ENCODE measurements around the gene PDE9A.

PDE9A gene

DNA sequence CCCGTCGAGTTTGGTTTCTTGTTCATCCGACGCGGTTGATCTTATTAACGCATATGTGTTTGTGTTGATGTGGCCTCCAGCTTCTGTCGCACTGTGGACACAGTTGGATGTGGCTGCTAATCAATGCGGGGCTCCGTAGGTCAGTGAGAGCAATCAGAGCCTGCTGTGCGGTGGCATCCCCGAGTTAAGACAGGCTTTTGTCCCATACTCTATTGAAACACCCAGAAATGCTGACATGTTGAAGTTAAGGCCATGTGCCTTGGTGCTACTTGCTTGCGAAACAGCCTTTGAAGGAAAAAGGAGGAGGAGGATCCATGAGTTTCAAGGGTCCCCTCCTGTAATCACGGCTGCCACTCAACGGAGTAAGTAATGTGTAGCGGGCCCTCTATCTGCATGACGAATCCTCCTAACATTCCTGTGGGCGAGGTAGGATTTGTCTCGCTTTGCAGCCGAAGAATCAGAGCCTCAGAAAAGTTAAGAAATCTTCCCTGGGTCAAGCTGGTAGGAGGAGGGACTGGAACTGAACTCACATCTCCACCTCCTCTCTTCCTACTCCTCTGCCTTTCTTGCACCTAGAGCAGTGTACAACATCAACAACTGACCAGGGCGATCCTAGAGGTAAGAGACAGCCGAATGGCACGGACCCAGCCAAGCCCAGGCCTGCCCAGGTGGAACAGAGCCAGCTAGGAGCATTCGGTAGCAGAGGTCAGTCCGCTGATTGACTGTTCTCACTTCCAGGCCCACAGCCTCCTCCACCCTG lies 19.5 kb downstream of the PDE9A start:
- no peak overlapping the region for H3K4me3 ChIP-seq (ENCODE audit: low read depth, low read length)
- TF ChIP-seq, protein P1, sequence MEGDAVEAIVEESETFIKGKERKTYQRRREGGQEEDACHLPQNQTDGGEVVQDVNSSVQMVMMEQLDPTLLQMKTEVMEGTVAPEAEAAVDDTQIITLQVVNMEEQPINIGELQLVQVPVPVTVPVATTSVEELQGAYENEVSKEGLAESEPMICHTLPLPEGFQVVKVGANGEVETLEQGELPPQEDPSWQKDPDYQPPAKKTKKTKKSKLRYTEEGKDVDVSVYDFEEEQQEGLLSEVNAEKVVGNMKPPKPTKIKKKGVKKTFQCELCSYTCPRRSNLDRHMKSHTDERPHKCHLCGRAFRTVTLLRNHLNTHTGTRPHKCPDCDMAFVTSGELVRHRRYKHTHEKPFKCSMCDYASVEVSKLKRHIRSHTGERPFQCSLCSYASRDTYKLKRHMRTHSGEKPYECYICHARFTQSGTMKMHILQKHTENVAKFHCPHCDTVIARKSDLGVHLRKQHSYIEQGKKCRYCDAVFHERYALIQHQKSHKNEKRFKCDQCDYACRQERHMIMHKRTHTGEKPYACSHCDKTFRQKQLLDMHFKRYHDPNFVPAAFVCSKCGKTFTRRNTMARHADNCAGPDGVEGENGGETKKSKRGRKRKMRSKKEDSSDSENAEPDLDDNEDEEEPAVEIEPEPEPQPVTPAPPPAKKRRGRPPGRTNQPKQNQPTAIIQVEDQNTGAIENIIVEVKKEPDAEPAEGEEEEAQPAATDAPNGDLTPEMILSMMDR (IDR thresholded peaks at IDR 0.05; ENCODE audit: low read depth, low read length, missing control alignments): no peak
- DNase-seq (ENCODE audit: low read depth): no peak

DNA sequence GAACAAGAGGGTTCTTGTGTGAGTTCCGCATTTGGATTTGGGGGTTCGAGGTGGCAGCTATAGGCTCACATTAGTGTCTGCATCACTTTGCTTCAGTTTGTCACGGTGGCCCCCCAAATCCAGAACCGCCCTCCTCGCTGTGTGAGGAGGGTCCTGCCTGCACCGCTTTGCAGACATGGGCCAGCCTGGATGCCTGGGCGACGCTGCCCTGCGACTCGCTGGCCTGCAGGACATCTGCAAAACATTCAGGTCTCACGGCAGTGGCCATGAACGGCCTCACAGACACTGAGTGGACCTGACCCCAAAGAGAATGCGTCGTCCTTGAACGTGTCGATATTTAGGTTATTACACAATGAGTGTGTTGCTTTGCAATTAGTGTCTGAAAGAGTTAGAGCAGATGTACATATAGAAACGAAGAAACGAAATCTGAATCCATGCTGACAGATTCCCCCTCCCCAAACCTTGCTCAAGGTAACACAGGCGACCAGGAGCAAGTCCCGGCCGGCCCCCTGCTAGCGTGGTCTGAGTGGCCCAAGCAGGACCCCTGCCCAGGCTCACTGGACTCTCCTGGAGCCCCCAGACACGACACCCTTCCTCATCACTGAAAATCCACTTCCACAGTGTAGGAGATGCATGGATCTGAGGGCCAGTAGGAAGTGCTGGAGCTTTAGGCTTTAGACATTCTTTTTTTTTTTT lies 20.4 kb downstream of the PDE9A start:
- DNase-seq (ENCODE audit: low read depth): no peak
- TF ChIP-seq, protein P1 (IDR thresholded peaks at IDR 0.05; ENCODE audit: low read depth, low read length, missing control alignments): no peak
- no peak overlapping the region for H3K4me3 ChIP-seq (ENCODE audit: low read depth, low read length)

- no peak for DNase-seq (ENCODE audit: low read depth)
- H3K4me3 ChIP-seq (ENCODE audit: low read depth, low read length): no peak overlapping the region
- TF ChIP-seq, protein P1 (IDR thresholded peaks at IDR 0.05; ENCODE audit: low read depth, low read length, missing control alignments): no peak
Observed at GRCh38 chr21:42674351-42674940, 21.0 kb downstream of the PDE9A start.

- H3K4me3 ChIP-seq (ENCODE audit: low read depth, low read length): no peak overlapping the region
- TF ChIP-seq, protein P1 (IDR thresholded peaks at IDR 0.05; ENCODE audit: low read depth, low read length, missing control alignments): no peak
- no peak for DNase-seq (ENCODE audit: low read depth)
Observed at GRCh38 chr21:42675403-42675802, 22.0 kb downstream of the PDE9A start.

DNA sequence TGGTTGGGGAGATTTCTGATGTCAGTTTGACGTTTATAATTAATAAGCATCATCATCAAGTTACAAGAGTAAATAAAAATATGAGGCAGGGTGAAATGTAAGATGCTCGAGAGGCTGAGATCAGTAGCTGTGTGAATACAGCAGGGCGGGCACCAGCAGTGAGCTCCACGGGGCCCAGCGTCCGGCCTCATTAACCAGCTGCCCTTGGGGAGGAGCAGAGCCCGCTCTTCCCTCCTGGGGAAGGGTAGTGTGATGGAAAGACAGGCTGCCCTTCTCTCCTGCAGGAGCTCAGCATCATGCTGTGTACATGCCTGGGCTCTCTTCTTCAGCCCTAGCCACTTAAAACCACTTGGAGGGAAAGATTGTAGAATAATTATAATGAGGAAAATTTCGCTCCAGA lies 23.4 kb downstream of the PDE9A start:
- TF ChIP-seq, protein P1 (IDR thresholded peaks at IDR 0.05; ENCODE audit: low read depth, low read length, missing control alignments): no peak
- H3K4me3 ChIP-seq (ENCODE audit: low read depth, low read length): no peak overlapping the region
- no peak for DNase-seq (ENCODE audit: low read depth)

DNA sequence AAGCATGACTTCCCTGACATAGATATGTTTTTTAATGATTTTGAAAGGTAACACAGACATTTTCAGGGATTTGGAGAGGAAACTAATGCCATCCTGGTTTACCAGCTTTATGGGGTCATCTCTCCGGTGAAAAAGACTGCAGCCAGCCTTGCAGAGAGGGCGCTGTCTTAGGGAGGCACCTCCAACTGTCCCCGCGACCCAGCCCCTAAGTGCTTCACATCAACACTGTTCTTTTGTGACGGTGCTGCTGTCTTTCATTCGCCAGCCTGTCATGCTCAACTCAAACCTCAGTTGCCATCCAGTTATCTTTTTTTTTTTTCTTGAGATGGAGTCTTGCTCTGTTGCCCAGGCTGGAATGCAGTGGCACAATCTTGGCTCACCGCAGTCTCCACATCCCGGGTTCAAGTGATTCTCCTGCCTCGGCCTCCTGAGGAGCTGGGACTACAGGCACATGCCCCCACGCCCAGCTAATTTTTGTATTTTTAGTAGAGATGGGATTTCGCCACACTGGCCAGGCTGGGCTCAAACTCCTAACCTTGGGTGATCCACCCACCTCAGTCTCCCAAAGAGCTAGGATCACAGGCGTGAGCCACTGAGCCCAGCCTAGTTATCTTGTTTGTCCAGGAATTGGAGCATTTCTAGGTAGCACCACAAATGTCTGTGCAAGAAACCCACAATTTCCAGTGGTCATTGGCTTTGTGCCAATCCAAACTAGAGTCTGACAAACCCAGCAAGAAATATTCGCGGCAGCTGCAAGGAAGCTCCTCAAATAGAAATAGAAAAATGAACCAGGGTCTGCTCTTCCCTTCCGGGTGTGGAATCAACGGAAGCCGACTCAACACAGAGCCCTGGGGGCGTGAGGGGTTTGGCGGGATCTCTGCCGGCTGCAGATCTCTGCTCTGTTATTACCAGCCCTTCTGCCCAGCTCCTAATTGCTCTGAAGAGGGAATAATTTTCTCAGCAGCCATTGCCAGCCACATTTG lies 24.2 kb downstream of the PDE9A start:
- TF ChIP-seq, protein P1 (IDR thresholded peaks at IDR 0.05; ENCODE audit: low read depth, low read length, missing control alignments): no peak
- no peak overlapping the region for H3K4me3 ChIP-seq (ENCODE audit: low read depth, low read length)
- no peak for DNase-seq (ENCODE audit: low read depth)

Measured in GM12864 (cell line).